Fibroblast of the aortic adventitia (primary cell): Measurements from ENCODE around the gene CFAP119. TPM values are rescaled to one million over a fixed set of nuclear protein-coding genes. Genes with fewer than 3 reads are reported as not detected.

Experiments
- DNase-seq: peaks from one replicate; pipeline ENCODE4 v3.0.0-alpha.2; 2010; ENCODE audit warnings: low read depth
- H3K4me3 ChIP-seq: 2 replicates; pipeline ENCODE4 v1.5.1; 2011; ENCODE audit warnings: low read depth, mild to moderate bottlenecking, control low read depth, low read length, moderate library complexity
- total RNA-seq: library from RNA; depleted of rRNA; stranded (reverse); fragments of >200 nt; gene quantifications from 2 replicates; pipeline ENCODE4 v1.2.3, GENCODE V29; 2012; ENCODE audit warnings: low replicate concordance
- TF ChIP-seq, protein P1 (sequence below): IDR thresholded peaks from 2 replicates; pipeline ENCODE4 v1.5.1; 2011; ENCODE audit warnings: mild to moderate bottlenecking, low read length, control low read depth, inconsistent platforms; ENCODE audit not compliant: insufficient read depth

Gene CFAP119
- total RNA-seq, 1 donor, result 2.7 TPM

DNA sequence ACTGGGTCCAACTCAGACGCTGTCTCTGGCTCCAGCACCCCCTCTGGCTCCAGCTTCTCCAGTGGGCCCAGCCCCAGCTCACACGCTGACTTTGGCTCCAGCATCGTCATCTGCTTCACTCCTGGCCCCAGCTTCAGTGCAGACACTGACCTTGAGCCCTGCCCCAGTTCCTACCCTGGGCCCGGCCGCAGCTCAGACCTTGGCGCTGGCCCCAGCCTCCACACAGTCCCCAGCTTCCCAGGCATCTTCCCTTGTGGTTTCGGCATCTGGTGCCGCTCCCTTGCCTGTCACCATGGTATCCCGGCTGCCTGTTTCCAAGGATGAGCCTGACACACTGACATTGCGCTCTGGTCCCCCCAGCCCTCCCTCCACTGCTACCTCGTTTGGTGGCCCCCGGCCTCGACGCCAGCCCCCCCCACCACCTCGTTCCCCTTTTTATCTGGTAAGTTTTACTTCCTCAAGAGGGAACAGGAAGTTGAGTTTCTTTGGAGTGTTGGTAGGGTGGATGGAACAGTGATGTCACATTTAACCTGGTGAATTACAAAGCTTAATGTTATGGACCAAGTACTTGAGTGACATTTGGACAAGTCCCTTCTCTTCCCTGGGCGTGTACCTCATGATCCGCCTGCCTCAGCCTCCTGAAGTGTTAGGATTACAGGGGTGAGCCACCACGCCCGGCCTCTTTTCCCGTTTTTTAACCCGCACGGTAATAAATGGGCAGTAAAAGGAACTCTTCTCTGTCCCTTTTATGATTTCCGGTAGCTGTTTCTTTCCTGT lies 37.0 kb downstream of the CFAP119 start:
- TF ChIP-seq, protein P1, sequence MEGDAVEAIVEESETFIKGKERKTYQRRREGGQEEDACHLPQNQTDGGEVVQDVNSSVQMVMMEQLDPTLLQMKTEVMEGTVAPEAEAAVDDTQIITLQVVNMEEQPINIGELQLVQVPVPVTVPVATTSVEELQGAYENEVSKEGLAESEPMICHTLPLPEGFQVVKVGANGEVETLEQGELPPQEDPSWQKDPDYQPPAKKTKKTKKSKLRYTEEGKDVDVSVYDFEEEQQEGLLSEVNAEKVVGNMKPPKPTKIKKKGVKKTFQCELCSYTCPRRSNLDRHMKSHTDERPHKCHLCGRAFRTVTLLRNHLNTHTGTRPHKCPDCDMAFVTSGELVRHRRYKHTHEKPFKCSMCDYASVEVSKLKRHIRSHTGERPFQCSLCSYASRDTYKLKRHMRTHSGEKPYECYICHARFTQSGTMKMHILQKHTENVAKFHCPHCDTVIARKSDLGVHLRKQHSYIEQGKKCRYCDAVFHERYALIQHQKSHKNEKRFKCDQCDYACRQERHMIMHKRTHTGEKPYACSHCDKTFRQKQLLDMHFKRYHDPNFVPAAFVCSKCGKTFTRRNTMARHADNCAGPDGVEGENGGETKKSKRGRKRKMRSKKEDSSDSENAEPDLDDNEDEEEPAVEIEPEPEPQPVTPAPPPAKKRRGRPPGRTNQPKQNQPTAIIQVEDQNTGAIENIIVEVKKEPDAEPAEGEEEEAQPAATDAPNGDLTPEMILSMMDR, result no peak
- DNase-seq, result no peak
- no peak overlapping the region for H3K4me3 ChIP-seq

DNA sequence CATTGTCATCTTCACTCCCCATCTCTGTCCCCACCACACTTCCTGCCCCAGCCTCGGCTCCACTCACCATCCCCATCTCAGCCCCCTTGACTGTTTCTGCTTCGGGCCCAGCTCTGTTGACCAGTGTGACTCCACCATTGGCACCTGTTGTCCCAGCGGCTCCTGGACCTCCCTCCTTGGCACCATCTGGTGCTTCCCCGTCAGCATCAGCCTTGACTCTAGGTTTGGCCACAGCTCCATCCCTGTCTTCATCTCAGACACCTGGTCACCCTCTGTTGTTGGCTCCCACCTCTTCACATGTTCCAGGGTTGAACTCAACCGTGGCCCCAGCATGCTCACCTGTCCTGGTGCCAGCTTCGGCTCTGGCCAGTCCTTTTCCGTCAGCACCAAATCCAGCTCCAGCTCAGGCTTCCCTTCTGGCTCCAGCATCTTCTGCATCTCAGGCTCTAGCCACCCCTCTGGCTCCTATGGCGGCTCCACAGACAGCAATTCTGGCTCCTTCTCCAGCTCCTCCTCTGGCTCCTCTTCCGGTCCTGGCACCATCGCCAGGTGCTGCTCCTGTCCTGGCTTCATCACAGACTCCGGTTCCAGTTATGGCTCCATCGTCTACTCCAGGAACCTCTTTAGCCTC lies 38.0 kb downstream of the CFAP119 start:
- TF ChIP-seq, protein P1, result no peak
- DNase-seq, result no peak

DNA sequence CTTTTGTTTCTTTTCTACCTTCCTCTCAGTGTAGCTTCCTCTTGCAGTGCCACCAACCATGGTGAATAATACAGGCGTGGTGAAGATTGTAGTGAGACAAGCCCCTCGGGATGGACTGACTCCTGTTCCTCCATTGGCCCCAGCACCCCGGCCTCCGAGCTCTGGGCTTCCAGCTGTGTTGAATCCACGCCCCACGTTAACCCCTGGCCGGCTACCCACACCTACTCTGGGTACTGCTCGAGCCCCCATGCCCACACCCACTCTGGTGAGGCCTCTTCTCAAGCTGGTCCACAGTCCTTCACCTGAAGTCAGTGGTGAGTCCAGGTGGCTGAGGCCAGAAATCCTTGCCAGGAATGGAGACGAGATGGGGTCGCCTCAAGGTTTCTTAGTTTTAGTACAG lies 38.9 kb downstream of the CFAP119 start:
- no peak for DNase-seq
- TF ChIP-seq, protein P1, result no peak
- H3K4me3 ChIP-seq, result no peak overlapping the region

More for the DNA sequence above, 38.0 kb downstream of the CFAP119 start:
- no peak overlapping the region for H3K4me3 ChIP-seq

- TF ChIP-seq, protein P1, result no peak
- DNase-seq, result no peak
- H3K4me3 ChIP-seq, result no peak overlapping the region
Measured at GRCh38 chr16:30722443-30722842, 39.4 kb downstream of the CFAP119 start.

- TF ChIP-seq, protein P1, result no peak
- no peak overlapping the region for H3K4me3 ChIP-seq
- DNase-seq, result no peak
Measured at GRCh38 chr16:30721606-30722005, 40.3 kb downstream of the CFAP119 start.

DNA sequence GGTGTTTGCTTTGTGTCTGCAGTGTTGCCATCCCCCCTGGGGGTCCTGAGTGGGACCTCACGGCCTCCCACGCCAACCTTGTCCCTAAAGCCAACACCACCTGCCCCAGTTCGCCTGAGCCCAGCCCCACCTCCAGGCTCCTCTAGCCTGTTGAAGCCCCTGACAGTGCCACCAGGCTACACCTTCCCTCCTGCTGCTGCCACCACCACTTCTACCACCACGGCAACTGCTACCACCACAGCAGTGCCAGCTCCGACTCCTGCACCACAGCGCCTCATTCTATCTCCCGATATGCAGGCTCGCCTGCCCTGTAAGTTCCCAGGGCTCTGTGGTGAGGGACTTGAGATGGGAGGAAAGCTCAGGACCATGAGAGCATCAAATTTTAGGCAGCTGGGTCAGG lies 40.7 kb downstream of the CFAP119 start:
- no peak overlapping the region for H3K4me3 ChIP-seq
- DNase-seq, result no peak
- TF ChIP-seq, protein P1, result no peak
